HepG2 (cell line): ENCODE data around the gene UNC5A. TPM values are rescaled to one million over a fixed set of nuclear protein-coding genes. Genes with fewer than 3 reads are reported as not detected.

Source experiments
- ARHGAP35 ChIP-seq: sonication (generic); formaldehyde crosslinking; IDR thresholded peaks from 2 replicates; pipeline ENCODE4 v1.9.0; 2022; ENCODE audit warnings: mild to moderate bottlenecking, inconsistent platforms, moderate library complexity, missing genetic modification reagents, borderline replicate concordance
- ARNT ChIP-seq: fragments of 450-650 bp; IDR thresholded peaks from 2 replicates; pipeline ENCODE4 v1.6.1; 2017
- ASH2L ChIP-seq: fragments of 300-600, 200-600 bp; sonication (generic); IDR thresholded peaks from 2 replicates; pipeline ENCODE4 v1.7.0; 2017; ENCODE audit warnings: low read depth, mild to moderate bottlenecking, moderate library complexity, mixed read lengths, low read length; ENCODE audit not compliant: insufficient read length
- DPF2 ChIP-seq: sonication (generic); formaldehyde crosslinking; IDR thresholded peaks from 2 replicates; pipeline ENCODE4 v1.4.0; 2020; ENCODE audit warnings: mild to moderate bottlenecking, low read depth, missing genetic modification reagents, borderline replicate concordance
- GPBP1L1 ChIP-seq: sonication (generic); formaldehyde crosslinking; IDR thresholded peaks from 2 replicates; pipeline ENCODE4 v1.5.0; 2020; ENCODE audit warnings: mild to moderate bottlenecking, missing genetic modification reagents
- HNRNPL ChIP-seq: fragments of 200-400 bp; formaldehyde crosslinking; IDR thresholded peaks from 2 replicates; pipeline ENCODE4 v1.6.1; 2017; ENCODE audit warnings: mild to moderate bottlenecking, low read depth, low read length
- HOXD1 ChIP-seq: sonication (generic); formaldehyde crosslinking; IDR thresholded peaks from 2 replicates; pipeline ENCODE4 v1.5.0; 2020; ENCODE audit warnings: missing genetic modification reagents
- JARID2 ChIP-seq: sonication (generic); formaldehyde crosslinking; IDR thresholded peaks from 2 replicates; pipeline ENCODE4 v1.8.1; 2023; ENCODE audit warnings: missing genetic modification reagents, inconsistent platforms; ENCODE audit not compliant: insufficient replicate concordance
- NR1H2 ChIP-seq: sonication (generic); formaldehyde crosslinking; IDR thresholded peaks from 2 replicates; pipeline ENCODE4 v1.8.1; 2022; ENCODE audit warnings: low read depth, missing genetic modification reagents, borderline replicate concordance
- PHF21A ChIP-seq: sonication (generic); formaldehyde crosslinking; IDR thresholded peaks from 2 replicates; pipeline ENCODE4 v1.5.0; 2020; ENCODE audit warnings: mild to moderate bottlenecking, missing genetic modification reagents
- RCOR2 ChIP-seq: IDR thresholded peaks from 2 replicates; pipeline ENCODE4 v1.6.1; 2016; ENCODE audit warnings: missing biosample characterization, missing genetic modification reagents
- SMC3 ChIP-seq: IDR thresholded peaks from 2 replicates; pipeline ENCODE4 v1.6.1; 2011; ENCODE audit warnings: low read length, improper control_type of control experiment
- SOX6 ChIP-seq, 2 experiments: fragments of 450-650 bp in 1 of 2; sonication (generic) in 1 of 2; formaldehyde crosslinking in 1 of 2; IDR thresholded peaks; 2 replicates each; pipeline versions ENCODE4 v1.4.0 to v1.6.1; 2017 to 2020; ENCODE audit warnings: antibody characterized with exemption in 1 of 2, mild to moderate bottlenecking in 1 of 2, missing genetic modification reagents in 1 of 2
- ZNF207 ChIP-seq: fragments of 450-650 bp; IDR thresholded peaks from 2 replicates; pipeline ENCODE4 v1.6.1; 2016; ENCODE audit warnings: antibody characterized with exemption, borderline replicate concordance
- ZNF224 ChIP-seq: sonication (generic); formaldehyde crosslinking; IDR thresholded peaks from 2 replicates; pipeline ENCODE4 v1.5.0; 2020; ENCODE audit warnings: mild to moderate bottlenecking, missing genetic modification reagents
- ZNF34 ChIP-seq: sonication (generic); formaldehyde crosslinking; IDR thresholded peaks from 2 replicates; pipeline ENCODE4 v1.4.0; 2020; ENCODE audit warnings: mild to moderate bottlenecking, missing genetic modification reagents, borderline replicate concordance
- ZNF414 ChIP-seq: sonication (generic); formaldehyde crosslinking; IDR thresholded peaks from 2 replicates; pipeline ENCODE4 v1.5.0; 2020; ENCODE audit warnings: missing genetic modification reagents
- ZNF598 ChIP-seq: sonication (generic); formaldehyde crosslinking; IDR thresholded peaks from 2 replicates; pipeline ENCODE4 v1.5.1; 2020; ENCODE audit warnings: mild to moderate bottlenecking, missing genetic modification reagents, borderline replicate concordance
- ZNF619 ChIP-seq: sonication (generic); formaldehyde crosslinking; IDR thresholded peaks from 2 replicates; pipeline ENCODE4 v1.4.0; 2020; ENCODE audit warnings: mild to moderate bottlenecking, missing genetic modification reagents
- polyA plus RNA-seq, 8 experiments: library from polyadenylated mRNA; depleted of rRNA in 3 of 8; stranded (reverse) in 7 of 8; unstranded in 1 of 8; fragments of >200 nt; fragmentation: Illumina TruSeq in 4 of 8; extraction: Trizol in 4 of 8; gene quantifications; 2 replicates each; pipeline versions ENCODE4 v1.2.1 to v1.2.3, GENCODE V29; 2011 to 2016; ENCODE audit warnings: low read depth in 4 of 8, missing spikeins in 1 of 8, mixed read lengths in 1 of 8; ENCODE audit not compliant: insufficient read depth in 1 of 8
- total RNA-seq, 5 experiments: library from RNA; depleted of rRNA; stranded (reverse); fragments of >200 nt; fragmentation: Illumina TruSeq; extraction: Trizol; gene quantifications; 2 replicates each; pipeline ENCODE4 v1.2.3, GENCODE V29; 2016; ENCODE audit warnings: low read depth in 1 of 5
- TF ChIP-seq, protein P1 (sequence below): IDR thresholded peaks from 2 replicates; pipeline ENCODE4 v1.6.1; 2016; ENCODE audit warnings: mild to moderate bottlenecking, missing biosample characterization, missing genetic modification reagents
- TF ChIP-seq, protein P2 (sequence below): sonication (generic); formaldehyde crosslinking; IDR thresholded peaks from 2 replicates; pipeline ENCODE4 v1.4.0; 2020; ENCODE audit warnings: missing genetic modification reagents, borderline replicate concordance
- TF ChIP-seq, protein P3 (sequence below), 2 experiments: fragments of 450-650 bp in 1 of 2; sonication (generic) in 1 of 2; formaldehyde crosslinking; IDR thresholded peaks; 2 replicates each; pipeline versions ENCODE4 v1.5.0 to v1.8.0; 2020 to 2022; ENCODE audit warnings: mild to moderate bottlenecking in 1 of 2, missing genetic modification reagents in 1 of 2
- TF ChIP-seq, protein P4 (sequence below), 2 experiments: sonication (generic) in 1 of 2; formaldehyde crosslinking in 1 of 2; IDR thresholded peaks; 2 replicates each; pipeline versions ENCODE4 v1.4.0 to v1.6.1; 2018 to 2020; ENCODE audit warnings: missing genetic modification reagents in 2 of 2, borderline replicate concordance in 1 of 2, low read depth in 1 of 2, mild to moderate bottlenecking in 1 of 2, missing biosample characterization in 1 of 2

The UNC5A gene
- total and polyA plus RNA-seq, 2 of the 13 experiments (the other 11 are each of a cell fraction or from before 2014, with no cell fraction given): not detected

DNA sequence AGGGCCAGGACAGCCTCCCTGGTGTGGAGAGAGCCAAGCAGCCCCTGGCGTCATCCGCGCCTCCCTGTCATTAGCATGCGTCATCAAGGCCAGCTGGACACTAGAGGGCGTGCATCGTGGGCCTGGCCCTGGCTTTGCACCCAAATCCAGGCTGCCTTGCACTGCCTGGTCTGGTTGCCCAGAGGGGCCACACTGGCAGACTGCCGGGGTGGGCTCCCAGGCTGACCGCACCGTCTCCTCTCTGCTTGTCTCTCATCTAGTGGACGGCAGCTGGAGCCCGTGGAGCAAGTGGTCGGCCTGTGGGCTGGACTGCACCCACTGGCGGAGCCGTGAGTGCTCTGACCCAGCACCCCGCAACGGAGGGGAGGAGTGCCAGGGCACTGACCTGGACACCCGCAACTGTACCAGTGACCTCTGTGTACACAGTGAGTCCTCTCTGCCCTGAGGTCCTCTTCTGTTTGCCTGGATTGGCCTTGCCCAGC, 59.8 kb downstream of the UNC5A start (continued):
- TF ChIP-seq PHF21A (CRISPR knock-in tag) (no peak), ASH2L (no peak), HOXD1 (CRISPR knock-in tag) (no peak), NR1H2 (CRISPR knock-in tag) (no peak), GPBP1L1 (CRISPR knock-in tag) (no peak), RCOR2 (CRISPR knock-in tag) (no peak), ZNF224 (CRISPR knock-in tag) (no peak), ZNF414 (CRISPR knock-in tag) (no peak), SMC3 (0 out of 2 replicates have a peak, but pooled peaks have one; percentile 4), ZNF598 (CRISPR knock-in tag) (no peak), ZNF34 (no peak), ARNT (no peak), SOX6 (IDR thresholded peaks at IDR 0.05) (no peak), SOX6 (CRISPR knock-in tag; IDR thresholded peaks at IDR 0.05) (0 out of 2 replicates have a peak, but pooled peaks have one; percentile 15), ZNF207 (no peak), HNRNPL (0 out of 2 replicates have a peak, but pooled peaks have one; percentile 29), JARID2 (CRISPR knock-in tag) (no peak), ZNF619 (CRISPR knock-in tag) (no peak), ARHGAP35 (CRISPR knock-in tag) (no peak), DPF2 (CRISPR knock-in tag) (no peak)
- TF ChIP-seq, protein P1, sequence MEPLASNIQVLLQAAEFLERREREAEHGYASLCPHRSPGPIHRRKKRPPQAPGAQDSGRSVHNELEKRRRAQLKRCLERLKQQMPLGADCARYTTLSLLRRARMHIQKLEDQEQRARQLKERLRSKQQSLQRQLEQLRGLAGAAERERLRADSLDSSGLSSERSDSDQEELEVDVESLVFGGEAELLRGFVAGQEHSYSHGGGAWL: no peak
- TF ChIP-seq, protein P2, sequence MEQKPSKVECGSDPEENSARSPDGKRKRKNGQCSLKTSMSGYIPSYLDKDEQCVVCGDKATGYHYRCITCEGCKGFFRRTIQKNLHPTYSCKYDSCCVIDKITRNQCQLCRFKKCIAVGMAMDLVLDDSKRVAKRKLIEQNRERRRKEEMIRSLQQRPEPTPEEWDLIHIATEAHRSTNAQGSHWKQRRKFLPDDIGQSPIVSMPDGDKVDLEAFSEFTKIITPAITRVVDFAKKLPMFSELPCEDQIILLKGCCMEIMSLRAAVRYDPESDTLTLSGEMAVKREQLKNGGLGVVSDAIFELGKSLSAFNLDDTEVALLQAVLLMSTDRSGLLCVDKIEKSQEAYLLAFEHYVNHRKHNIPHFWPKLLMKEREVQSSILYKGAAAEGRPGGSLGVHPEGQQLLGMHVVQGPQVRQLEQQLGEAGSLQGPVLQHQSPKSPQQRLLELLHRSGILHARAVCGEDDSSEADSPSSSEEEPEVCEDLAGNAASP (CRISPR knock-in tag): no peak
- TF ChIP-seq, protein P3, sequence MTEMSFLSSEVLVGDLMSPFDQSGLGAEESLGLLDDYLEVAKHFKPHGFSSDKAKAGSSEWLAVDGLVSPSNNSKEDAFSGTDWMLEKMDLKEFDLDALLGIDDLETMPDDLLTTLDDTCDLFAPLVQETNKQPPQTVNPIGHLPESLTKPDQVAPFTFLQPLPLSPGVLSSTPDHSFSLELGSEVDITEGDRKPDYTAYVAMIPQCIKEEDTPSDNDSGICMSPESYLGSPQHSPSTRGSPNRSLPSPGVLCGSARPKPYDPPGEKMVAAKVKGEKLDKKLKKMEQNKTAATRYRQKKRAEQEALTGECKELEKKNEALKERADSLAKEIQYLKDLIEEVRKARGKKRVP (CRISPR knock-in tag; IDR thresholded peaks at IDR 0.05): no peak
- TF ChIP-seq, protein P4, sequence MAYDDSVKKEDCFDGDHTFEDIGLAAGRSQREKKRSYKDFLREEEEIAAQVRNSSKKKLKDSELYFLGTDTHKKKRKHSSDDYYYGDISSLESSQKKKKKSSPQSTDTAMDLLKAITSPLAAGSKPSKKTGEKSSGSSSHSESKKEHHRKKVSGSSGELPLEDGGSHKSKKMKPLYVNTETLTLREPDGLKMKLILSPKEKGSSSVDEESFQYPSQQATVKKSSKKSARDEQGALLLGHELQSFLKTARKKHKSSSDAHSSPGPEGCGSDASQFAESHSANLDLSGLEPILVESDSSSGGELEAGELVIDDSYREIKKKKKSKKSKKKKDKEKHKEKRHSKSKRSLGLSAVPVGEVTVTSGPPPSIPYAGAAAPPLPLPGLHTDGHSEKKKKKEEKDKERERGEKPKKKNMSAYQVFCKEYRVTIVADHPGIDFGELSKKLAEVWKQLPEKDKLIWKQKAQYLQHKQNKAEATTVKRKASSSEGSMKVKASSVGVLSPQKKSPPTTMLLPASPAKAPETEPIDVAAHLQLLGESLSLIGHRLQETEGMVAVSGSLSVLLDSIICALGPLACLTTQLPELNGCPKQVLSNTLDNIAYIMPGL (CRISPR knock-in tag; IDR thresholded peaks at IDR 0.05; ENCODE audit: borderline replicate concordance in 1 of 2, low read depth in 1 of 2): 0 out of 4 replicates have a peak, but pooled peaks of 1 of the 2 experiments have one; percentile 20
